ENCODE results near the gene TNPO2. TPM values are rescaled to one million over a fixed set of nuclear protein-coding genes. Genes with fewer than 3 reads are reported as not detected.

TNPO2 gene
- total and polyA plus RNA-seq, 2 of the 13 experiments (the other 11 are each of a cell fraction or from before 2014, with no cell fraction given), result 31.7 to 61.0 TPM

DNA sequence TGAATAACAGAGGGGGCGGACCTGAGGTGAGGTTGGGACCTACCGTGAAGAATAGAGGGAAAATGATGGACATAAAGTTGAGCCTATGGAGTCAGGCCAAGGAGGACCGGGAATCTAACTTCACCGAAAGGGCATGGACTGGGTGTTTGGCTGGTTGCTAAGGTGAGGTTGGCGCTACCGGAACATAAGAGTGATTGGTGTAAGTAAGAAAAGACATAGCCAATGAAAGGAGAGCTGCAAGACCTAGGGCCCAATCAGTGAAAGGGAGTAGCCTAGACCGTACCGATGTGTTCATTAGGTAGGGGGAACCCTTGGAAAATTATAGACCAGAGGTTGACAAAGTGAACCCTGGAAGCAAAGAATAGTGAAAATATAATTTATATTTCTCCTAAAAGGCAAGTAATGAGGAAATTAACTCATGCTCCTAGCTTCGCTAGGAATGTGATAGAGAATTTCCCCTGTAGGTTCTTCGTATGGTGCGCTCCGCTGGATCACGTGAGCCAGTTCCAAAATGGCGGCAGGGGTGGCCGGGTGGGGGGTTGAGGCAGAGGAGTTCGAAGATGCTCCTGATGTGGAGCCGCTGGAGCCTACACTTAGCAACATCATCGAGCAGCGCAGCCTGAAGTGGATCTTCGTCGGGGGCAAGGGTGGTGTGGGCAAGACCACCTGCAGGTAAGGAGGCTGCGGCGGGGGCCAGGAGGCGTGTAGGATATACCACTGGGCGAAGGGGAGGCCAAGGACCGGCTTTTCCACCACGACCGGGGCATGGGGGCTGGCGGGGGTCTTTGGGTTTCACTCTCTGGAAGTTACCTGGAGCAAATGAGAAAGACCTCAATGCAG, 13.5 kb upstream of the TNPO2 start, which contains the start of gene GET3 (continued):
- TF ChIP-seq ZNF12 (CRISPR knock-in tag; IDR thresholded peaks at IDR 0.05) (no peak; the same call in 1 of the 2 replicates), ZNF180 (CRISPR knock-in tag; IDR thresholded peaks at IDR 0.05; ENCODE audit: borderline replicate concordance, low read depth) (no peak), CENPT (CRISPR knock-in tag; IDR thresholded peaks at IDR 0.05; ENCODE audit: low read depth) (no peak), ZNF720 (CRISPR knock-in tag; IDR thresholded peaks at IDR 0.05) (no peak), ZNF879 (CRISPR knock-in tag; IDR thresholded peaks at IDR 0.05) (no peak), NCOR1 (IDR thresholded peaks at IDR 0.05; ENCODE audit: borderline replicate concordance, low read length) (peak; percentile 37; the same call in 1 of the 2 replicates), DR1 (CRISPR knock-in tag; IDR thresholded peaks at IDR 0.05) (peak; percentile 13; the same call in 1 of the 2 replicates), HNRNPLL (IDR thresholded peaks at IDR 0.05; ENCODE audit: low read depth, low read length, poor library complexity, severe bottlenecking) (peak; percentile 33), PTBP1 (IDR thresholded peaks at IDR 0.05; ENCODE audit: low read depth, low read length, poor library complexity, severe bottlenecking) (no peak), ZSCAN21 (CRISPR knock-in tag; IDR thresholded peaks at IDR 0.05; ENCODE audit: borderline replicate concordance) (peak; percentile 67), ZNF562 (CRISPR knock-in tag; IDR thresholded peaks at IDR 0.05; ENCODE audit: borderline replicate concordance) (no peak), NFRKB (IDR thresholded peaks at IDR 0.05) (0 out of 2 replicates have a peak, but pooled peaks have one; percentile 62), ELF1 (CRISPR knock-in tag; IDR thresholded peaks at IDR 0.05) (peak; percentile 18), TBX3 (IDR thresholded peaks at IDR 0.05; ENCODE audit: borderline replicate concordance) (no peak), TEAD3 (CRISPR knock-in tag; optimal IDR thresholded peaks at IDR 0.05; ENCODE audit: borderline replicate concordance) (peak; percentile 8), ZSCAN9 (CRISPR knock-in tag; IDR thresholded peaks at IDR 0.05; ENCODE audit: borderline replicate concordance) (no peak)
- TF ChIP-seq, protein P1, sequence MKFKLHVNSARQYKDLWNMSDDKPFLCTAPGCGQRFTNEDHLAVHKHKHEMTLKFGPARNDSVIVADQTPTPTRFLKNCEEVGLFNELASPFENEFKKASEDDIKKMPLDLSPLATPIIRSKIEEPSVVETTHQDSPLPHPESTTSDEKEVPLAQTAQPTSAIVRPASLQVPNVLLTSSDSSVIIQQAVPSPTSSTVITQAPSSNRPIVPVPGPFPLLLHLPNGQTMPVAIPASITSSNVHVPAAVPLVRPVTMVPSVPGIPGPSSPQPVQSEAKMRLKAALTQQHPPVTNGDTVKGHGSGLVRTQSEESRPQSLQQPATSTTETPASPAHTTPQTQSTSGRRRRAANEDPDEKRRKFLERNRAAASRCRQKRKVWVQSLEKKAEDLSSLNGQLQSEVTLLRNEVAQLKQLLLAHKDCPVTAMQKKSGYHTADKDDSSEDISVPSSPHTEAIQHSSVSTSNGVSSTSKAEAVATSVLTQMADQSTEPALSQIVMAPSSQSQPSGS (CRISPR knock-in tag; IDR thresholded peaks at IDR 0.05), result 0 out of 2 replicates have a peak, but pooled peaks have one; percentile 1
- TF ChIP-seq, protein P2, sequence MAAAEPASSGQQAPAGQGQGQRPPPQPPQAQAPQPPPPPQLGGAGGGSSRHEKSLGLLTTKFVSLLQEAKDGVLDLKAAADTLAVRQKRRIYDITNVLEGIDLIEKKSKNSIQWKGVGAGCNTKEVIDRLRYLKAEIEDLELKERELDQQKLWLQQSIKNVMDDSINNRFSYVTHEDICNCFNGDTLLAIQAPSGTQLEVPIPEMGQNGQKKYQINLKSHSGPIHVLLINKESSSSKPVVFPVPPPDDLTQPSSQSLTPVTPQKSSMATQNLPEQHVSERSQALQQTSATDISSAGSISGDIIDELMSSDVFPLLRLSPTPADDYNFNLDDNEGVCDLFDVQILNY (CRISPR knock-in tag; conservative IDR thresholded peaks at IDR 0.05), result peak; percentile 70; the same call in 1 of the 2 replicates
- TF ChIP-seq, protein P3, sequence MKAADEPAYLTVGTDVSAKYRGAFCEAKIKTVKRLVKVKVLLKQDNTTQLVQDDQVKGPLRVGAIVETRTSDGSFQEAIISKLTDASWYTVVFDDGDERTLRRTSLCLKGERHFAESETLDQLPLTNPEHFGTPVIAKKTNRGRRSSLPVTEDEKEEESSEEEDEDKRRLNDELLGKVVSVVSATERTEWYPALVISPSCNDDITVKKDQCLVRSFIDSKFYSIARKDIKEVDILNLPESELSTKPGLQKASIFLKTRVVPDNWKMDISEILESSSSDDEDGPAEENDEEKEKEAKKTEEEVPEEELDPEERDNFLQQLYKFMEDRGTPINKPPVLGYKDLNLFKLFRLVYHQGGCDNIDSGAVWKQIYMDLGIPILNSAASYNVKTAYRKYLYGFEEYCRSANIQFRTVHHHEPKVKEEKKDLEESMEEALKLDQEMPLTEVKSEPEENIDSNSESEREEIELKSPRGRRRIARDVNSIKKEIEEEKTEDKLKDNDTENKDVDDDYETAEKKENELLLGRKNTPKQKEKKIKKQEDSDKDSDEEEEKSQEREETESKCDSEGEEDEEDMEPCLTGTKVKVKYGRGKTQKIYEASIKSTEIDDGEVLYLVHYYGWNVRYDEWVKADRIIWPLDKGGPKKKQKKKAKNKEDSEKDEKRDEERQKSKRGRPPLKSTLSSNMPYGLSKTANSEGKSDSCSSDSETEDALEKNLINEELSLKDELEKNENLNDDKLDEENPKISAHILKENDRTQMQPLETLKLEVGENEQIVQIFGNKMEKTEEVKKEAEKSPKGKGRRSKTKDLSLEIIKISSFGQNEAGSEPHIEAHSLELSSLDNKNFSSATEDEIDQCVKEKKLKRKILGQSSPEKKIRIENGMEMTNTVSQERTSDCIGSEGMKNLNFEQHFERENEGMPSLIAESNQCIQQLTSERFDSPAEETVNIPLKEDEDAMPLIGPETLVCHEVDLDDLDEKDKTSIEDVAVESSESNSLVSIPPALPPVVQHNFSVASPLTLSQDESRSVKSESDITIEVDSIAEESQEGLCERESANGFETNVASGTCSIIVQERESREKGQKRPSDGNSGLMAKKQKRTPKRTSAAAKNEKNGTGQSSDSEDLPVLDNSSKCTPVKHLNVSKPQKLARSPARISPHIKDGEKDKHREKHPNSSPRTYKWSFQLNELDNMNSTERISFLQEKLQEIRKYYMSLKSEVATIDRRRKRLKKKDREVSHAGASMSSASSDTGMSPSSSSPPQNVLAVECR (CRISPR knock-in tag; IDR thresholded peaks at IDR 0.05; ENCODE audit: borderline replicate concordance), result peak; percentile 90
- TF ChIP-seq, protein P4, sequence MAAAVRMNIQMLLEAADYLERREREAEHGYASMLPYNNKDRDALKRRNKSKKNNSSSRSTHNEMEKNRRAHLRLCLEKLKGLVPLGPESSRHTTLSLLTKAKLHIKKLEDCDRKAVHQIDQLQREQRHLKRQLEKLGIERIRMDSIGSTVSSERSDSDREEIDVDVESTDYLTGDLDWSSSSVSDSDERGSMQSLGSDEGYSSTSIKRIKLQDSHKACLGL (CRISPR knock-in tag; IDR thresholded peaks at IDR 0.05), result 0 out of 2 replicates have a peak, but pooled peaks have one; percentile 33
- TF ChIP-seq, protein P5, sequence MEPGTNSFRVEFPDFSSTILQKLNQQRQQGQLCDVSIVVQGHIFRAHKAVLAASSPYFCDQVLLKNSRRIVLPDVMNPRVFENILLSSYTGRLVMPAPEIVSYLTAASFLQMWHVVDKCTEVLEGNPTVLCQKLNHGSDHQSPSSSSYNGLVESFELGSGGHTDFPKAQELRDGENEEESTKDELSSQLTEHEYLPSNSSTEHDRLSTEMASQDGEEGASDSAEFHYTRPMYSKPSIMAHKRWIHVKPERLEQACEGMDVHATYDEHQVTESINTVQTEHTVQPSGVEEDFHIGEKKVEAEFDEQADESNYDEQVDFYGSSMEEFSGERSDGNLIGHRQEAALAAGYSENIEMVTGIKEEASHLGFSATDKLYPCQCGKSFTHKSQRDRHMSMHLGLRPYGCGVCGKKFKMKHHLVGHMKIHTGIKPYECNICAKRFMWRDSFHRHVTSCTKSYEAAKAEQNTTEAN (CRISPR knock-in tag; conservative IDR thresholded peaks at IDR 0.05), result no peak
